Measurements from ENCODE around the gene FASN. TPM values are rescaled to one million over a fixed set of nuclear protein-coding genes. Genes with fewer than 3 reads are reported as not detected.

FASN gene
- polyA plus RNA-seq, 1 of the 3 experiments (the other 2 are of a cell fraction): 55.1 TPM

DNA sequence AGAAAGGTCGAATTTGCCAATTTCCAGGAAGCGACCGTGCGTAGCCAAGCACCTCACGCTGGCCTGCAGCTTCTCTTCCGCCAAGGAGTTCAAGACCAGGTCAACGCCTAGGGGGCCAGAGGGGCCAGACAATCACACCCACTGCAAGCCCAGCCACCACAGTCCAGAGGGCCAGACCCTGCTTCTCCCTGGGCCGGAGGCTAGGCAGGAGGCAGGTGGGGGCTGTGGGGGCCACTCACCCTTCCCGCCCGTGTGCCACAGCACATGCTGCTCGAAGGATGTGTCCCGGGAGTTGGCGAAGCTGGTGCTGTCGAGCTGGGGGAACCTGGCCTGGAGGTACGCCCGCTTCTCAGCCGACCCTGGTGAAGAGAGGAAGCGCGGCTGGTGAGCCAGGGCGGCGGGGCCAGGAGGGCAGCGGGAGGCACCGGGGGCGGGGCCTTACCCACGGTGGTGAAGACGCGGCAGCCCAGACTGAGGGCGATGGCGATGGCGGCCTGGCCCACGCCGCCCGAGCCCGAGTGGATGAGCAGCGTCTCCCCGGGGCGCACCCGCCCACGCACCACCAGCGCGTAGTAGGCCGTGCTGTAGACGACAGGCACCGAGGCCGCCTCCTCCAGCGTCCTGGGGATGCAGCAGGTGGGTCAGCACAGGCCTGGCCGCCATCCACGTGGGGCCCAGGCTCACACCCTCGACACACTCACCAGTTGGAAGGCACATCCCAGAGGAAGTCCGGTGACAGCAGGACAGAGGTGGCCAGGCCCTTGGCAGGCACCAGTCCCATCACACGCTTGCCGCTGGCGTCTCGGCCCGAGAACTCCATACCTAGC is 14.3 kb downstream of the FASN start:
- Histone ChIP-seq H3K27ac (ENCODE audit: low read depth in 2 of 2, low read length in 1 of 2) (no peak overlapping the region), H3K79me2 (ENCODE audit: insufficient read depth) (no peaks in the 10 kb centered on the region)

More for the DNA sequence above, 14.3 kb downstream of the FASN start:
- Histone ChIP-seq H3K4me2 (no peak overlapping the region), H3K27me3 (ENCODE audit: insufficient read depth) (no peaks in the 10 kb centered on the region), H3K4me1 (ENCODE audit: control insufficient read depth in 1 of 2, insufficient read depth in 2 of 2, low read depth in 1 of 2, low read length in 1 of 2) (no peaks in the 10 kb centered on the region), H3F3A (replicated peaks; ENCODE audit: insufficient read depth) (peaks cover 6% of the 10 kb centered on the region), H3K4me3 (ENCODE audit: low read depth in 2 of 2, low read length in 1 of 2) (no peak overlapping the region), H3K9ac (no peak overlapping the region), H3K9me3 (no peaks in the 10 kb centered on the region), H3K9me2 (no peaks in the 10 kb centered on the region), H2AFZ (ENCODE audit: low read depth) (no peak overlapping the region), H4K20me1 (ENCODE audit: insufficient read depth) (no peaks in the 10 kb centered on the region), H3K36me3 (replicated peaks in 1 of 2; ENCODE audit: control insufficient read depth in 1 of 2, insufficient read depth in 2 of 2, low read length in 1 of 2) (peaks cover 16 to 94% of the 10 kb centered on the region in 2 experiments)
- no peak for DNase-seq
- 95% methylated on average over 37 of the region's 55 CpGs for WGBS (ENCODE audit: low lambda C conversion rate)
- CTCF ChIA-PET: interaction anchor here (2.2 kb wide), 1 partner anchor 53 kb away, joined by 8 read pairs; no protein-coding TSS in a partner anchor
- TF ChIP-seq SIN3A (IDR thresholded peaks at IDR 0.05; ENCODE audit: borderline replicate concordance, low read depth, low read length) (no peak), TCF12 (IDR thresholded peaks at IDR 0.05) (no peak), YY1 (IDR thresholded peaks at IDR 0.05; ENCODE audit: low read depth) (no peak), MEF2A (IDR thresholded peaks at IDR 0.05; ENCODE audit: borderline replicate concordance, low read depth) (no peak), GABPA (IDR thresholded peaks at IDR 0.05; ENCODE audit: low read depth) (no peak), NFIC (IDR thresholded peaks at IDR 0.05; ENCODE audit: borderline replicate concordance) (no peak), RFX5 (IDR thresholded peaks at IDR 0.05; ENCODE audit: low read length) (no peak), TAF1 (IDR thresholded peaks at IDR 0.05; ENCODE audit: borderline replicate concordance, low read depth, low read length) (no peak), ZBTB33 (IDR thresholded peaks at IDR 0.05; ENCODE audit: borderline replicate concordance, low read depth) (no peak), CHD2 (IDR thresholded peaks at IDR 0.05; ENCODE audit: low read length, partially characterized antibody) (no peak), GATA2 (CRISPR knock-in tag; IDR thresholded peaks at IDR 0.05) (no peak)
- TF ChIP-seq, protein P1, sequence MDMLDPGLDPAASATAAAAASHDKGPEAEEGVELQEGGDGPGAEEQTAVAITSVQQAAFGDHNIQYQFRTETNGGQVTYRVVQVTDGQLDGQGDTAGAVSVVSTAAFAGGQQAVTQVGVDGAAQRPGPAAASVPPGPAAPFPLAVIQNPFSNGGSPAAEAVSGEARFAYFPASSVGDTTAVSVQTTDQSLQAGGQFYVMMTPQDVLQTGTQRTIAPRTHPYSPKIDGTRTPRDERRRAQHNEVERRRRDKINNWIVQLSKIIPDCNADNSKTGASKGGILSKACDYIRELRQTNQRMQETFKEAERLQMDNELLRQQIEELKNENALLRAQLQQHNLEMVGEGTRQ (IDR thresholded peaks at IDR 0.05; ENCODE audit: borderline replicate concordance, low read depth, low read length): no peak
- TF ChIP-seq, protein P2, sequence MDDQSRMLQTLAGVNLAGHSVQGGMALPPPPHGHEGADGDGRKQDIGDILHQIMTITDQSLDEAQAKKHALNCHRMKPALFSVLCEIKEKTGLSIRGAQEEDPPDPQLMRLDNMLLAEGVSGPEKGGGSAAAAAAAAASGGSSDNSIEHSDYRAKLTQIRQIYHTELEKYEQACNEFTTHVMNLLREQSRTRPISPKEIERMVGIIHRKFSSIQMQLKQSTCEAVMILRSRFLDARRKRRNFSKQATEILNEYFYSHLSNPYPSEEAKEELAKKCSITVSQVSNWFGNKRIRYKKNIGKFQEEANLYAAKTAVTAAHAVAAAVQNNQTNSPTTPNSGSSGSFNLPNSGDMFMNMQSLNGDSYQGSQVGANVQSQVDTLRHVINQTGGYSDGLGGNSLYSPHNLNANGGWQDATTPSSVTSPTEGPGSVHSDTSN (IDR thresholded peaks at IDR 0.05): no peak
- POLR2A ChIA-PET: no interaction called here
